T-helper 2 cell treated with Interferon-gamma antibody and Interleukin-4, amounts not matched to agents 5 μg/mL and 100 μg/mL, for 36 hours (primary cell): Measurements from ENCODE around the gene ARFGAP3.

Experiments
- DNase-seq: peaks from one replicate; pipeline ENCODE4 v3.0.0; 2021; ENCODE audit warnings: low spot score
- H3K27ac Mint-ChIP-seq: one replicate; pipeline ENCODE4 v1.8.0; 2021; ENCODE audit warnings: mild to moderate bottlenecking, mixed read lengths
- H3K27me3 Mint-ChIP-seq: one replicate; pipeline ENCODE4 v1.8.0; 2021; ENCODE audit warnings: low read depth, mixed read lengths
- H3K36me3 Mint-ChIP-seq: one replicate; pipeline ENCODE4 v1.8.0; 2021; ENCODE audit warnings: low read depth, mixed read lengths
- H3K4me1 Mint-ChIP-seq: one replicate; pipeline ENCODE4 v1.8.0; 2021; ENCODE audit warnings: low read depth, mixed read lengths
- H3K4me3 Mint-ChIP-seq: one replicate; pipeline ENCODE4 v1.8.0; 2022; ENCODE audit warnings: mild to moderate bottlenecking, moderate library complexity, mixed read lengths
- H3K9me3 Mint-ChIP-seq: one replicate; pipeline ENCODE4 v1.8.0; 2021; ENCODE audit warnings: mixed read lengths

The ARFGAP3 gene

GRCh38 chr22:42856865-42857704 lies at the start of gene ARFGAP3:
TSS of gene ARFGAP3 (minus strand) at chr22:42857273. CDS start at chr22:42857182, 91 bp downstream.
- Mint-ChIP-seq H3K27ac (peak within 1 kb of the TSS; percentile 92), H3K4me1 (peaks cover 8% of the 10 kb centered on the region), H3K27me3 (peaks cover 5% of the 10 kb centered on the region), H3K9me3 (no peaks in the 10 kb centered on the region), H3K4me3 (peak within 1 kb of the TSS; percentile 91), H3K36me3 (no peaks in the 10 kb centered on the region)
- peak; percentile 96 for DNase-seq

- H3K27ac Mint-ChIP-seq: no peak overlapping the region
- no peak overlapping the region for H3K4me3 Mint-ChIP-seq
- H3K9me3 Mint-ChIP-seq: no peaks in the 10 kb centered on the region
- peaks cover 2% of the 10 kb centered on the region for H3K36me3 Mint-ChIP-seq
- no peaks in the 10 kb centered on the region for H3K27me3 Mint-ChIP-seq
- DNase-seq: no peak
- no peaks in the 10 kb centered on the region for H3K4me1 Mint-ChIP-seq
Observed at GRCh38 chr22:42905702-42906183, 48.7 kb upstream of the ARFGAP3 start.

DNA sequence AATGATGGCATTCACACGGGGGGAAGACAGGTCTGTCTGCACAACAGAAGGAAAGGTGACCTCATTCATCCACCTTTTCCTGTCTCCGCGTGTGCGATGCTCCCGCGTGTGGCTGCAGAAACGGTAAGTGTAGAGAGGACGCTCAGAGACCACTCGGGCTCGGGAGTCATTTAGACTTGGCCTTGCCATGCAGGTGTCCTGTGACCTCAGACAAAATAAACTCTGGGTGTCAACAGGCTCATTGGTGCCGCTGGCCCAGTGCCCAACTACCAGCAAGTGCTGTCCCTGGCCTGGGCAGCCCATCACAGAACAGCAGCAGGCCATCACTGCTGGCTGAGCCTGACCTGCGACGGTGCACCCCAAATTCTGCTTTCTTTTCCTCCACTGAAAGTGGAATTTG lies 48.1 kb upstream of the ARFGAP3 start:
- Mint-ChIP-seq H3K4me3 (no peak overlapping the region), H3K4me1 (no peaks in the 10 kb centered on the region), H3K9me3 (no peaks in the 10 kb centered on the region), H3K27ac (no peak overlapping the region), H3K36me3 (peaks cover 2% of the 10 kb centered on the region), H3K27me3 (no peaks in the 10 kb centered on the region)
- no peak for DNase-seq

DNA sequence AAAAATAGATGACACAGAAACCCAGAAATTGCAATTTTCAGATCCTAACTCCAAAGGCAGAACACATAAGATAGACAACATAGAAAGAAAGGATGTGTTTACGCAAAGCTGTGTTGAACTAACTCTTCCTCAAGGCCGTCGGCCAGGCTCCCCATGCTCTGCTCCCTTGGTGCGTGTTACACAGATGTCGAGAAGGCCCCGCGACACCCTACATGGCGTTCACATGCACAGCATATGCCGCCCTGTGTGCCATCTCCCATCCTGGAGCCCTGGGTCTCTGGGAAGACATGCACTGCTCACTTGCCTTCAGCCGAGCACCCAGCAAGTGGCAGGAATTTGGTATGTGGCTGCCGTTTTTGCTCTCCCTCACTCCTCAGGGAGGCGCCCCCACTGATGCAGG lies 47.0 kb upstream of the ARFGAP3 start:
- no peak for DNase-seq
- Mint-ChIP-seq H3K4me1 (no peaks in the 10 kb centered on the region), H3K9me3 (no peaks in the 10 kb centered on the region), H3K27me3 (no peaks in the 10 kb centered on the region), H3K36me3 (no peaks in the 10 kb centered on the region), H3K27ac (no peak overlapping the region), H3K4me3 (no peak overlapping the region)

- no peak for DNase-seq
- no peaks in the 10 kb centered on the region for H3K9me3 Mint-ChIP-seq
Observed at GRCh38 chr22:42902875-42903510, 45.9 kb upstream of the ARFGAP3 start.

GRCh38 chr22:42901790-42902508 lies 44.9 kb upstream of the ARFGAP3 start:
- no peaks in the 10 kb centered on the region for H3K4me1 Mint-ChIP-seq
- H3K27ac Mint-ChIP-seq: no peak overlapping the region
- H3K4me3 Mint-ChIP-seq: no peak overlapping the region
- H3K36me3 Mint-ChIP-seq: no peaks in the 10 kb centered on the region
- H3K9me3 Mint-ChIP-seq: no peaks in the 10 kb centered on the region
- DNase-seq: no peak
- H3K27me3 Mint-ChIP-seq: no peaks in the 10 kb centered on the region

More at GRCh38 chr22:42902875-42903510, 45.9 kb upstream of the ARFGAP3 start:
- H3K4me1 Mint-ChIP-seq: no peaks in the 10 kb centered on the region
- H3K27ac Mint-ChIP-seq: no peak overlapping the region
- H3K36me3 Mint-ChIP-seq: no peaks in the 10 kb centered on the region
- H3K4me3 Mint-ChIP-seq: no peak overlapping the region
- no peaks in the 10 kb centered on the region for H3K27me3 Mint-ChIP-seq

DNA sequence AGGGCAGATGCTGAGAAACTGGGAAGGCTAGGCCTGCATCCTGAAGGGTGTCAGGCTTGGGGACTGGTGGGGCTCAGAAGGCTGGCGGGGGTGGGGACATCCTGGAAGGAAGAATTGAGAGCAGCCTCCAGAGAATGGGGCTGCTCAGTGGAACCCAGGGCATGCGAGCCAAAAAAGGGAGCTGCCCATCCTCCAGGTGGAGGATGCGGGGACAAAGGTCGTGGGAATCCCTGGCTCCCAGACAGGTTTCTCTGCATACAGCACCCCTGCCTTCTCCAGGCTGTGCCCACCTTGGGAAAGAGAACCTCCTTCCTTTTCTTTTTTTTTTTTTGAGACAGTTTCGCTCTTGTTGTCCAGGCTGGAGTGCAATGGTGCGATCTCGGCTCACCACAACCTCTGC lies 40.9 kb upstream of the ARFGAP3 start:
- H3K4me1 Mint-ChIP-seq: peaks cover 25% of the 10 kb centered on the region

GRCh38 chr22:42895541-42895981 lies 38.5 kb upstream of the ARFGAP3 start:
- Mint-ChIP-seq H3K4me3 (peak overlapping the region; percentile 49), H3K27ac (peak overlapping the region; percentile 84), H3K9me3 (no peaks in the 10 kb centered on the region), H3K27me3 (no peaks in the 10 kb centered on the region), H3K4me1 (peaks cover 25% of the 10 kb centered on the region), H3K36me3 (peaks cover 2% of the 10 kb centered on the region)
- DNase-seq: no peak

More for the DNA sequence above, 40.9 kb upstream of the ARFGAP3 start:
- H3K4me3 Mint-ChIP-seq: no peak overlapping the region
- no peak for DNase-seq
- no peaks in the 10 kb centered on the region for H3K27me3 Mint-ChIP-seq
- H3K27ac Mint-ChIP-seq: no peak overlapping the region
- no peaks in the 10 kb centered on the region for H3K9me3 Mint-ChIP-seq
- H3K36me3 Mint-ChIP-seq: no peaks in the 10 kb centered on the region

- peak; percentile 32 for DNase-seq
- Mint-ChIP-seq H3K27me3 (no peaks in the 10 kb centered on the region), H3K4me3 (peak overlapping the region; percentile 49), H3K27ac (peak overlapping the region; percentile 84), H3K36me3 (peaks cover 2% of the 10 kb centered on the region), H3K4me1 (peaks cover 25% of the 10 kb centered on the region), H3K9me3 (no peaks in the 10 kb centered on the region)
Observed at GRCh38 chr22:42895087-42895486, 38.0 kb upstream of the ARFGAP3 start.

DNA sequence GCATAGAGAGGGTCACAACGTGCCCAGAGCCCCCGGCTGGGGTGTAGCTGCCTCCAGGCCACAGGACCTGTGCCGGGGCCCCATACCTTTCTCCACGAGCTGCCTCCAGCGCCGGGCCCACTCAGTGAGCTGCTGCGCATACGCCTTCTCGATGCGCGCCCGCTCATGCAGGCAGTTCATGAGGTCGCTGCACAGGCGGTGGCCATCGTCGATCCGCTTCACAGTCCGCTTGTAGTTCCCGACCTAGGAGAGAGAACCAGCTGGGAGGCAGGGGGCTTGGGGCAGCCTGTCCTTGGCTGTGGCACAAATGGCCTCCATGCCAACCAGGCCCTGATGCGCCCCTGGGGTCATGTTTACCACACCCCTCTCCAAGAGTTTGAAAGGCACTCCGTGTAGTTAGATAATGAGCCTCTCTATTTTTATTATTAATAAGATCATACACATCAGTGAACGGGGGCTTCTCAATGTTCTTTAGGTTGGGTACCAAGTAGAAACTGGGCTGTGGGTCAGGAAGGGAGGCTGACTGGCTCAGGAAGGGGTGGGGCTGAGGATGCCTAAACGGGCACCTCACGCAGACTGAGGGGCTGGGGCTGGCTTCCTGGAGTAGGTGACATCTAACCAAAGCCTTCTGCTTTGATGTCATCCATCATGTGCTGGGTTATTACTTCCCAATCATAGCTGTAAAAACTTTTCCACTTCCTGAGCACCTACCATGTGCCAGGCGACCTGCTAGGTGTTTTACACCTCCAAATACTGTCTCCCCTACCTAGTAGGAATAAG lies 36.5 kb upstream of the ARFGAP3 start:
- no peak for DNase-seq
- H3K4me1 Mint-ChIP-seq: peaks cover 36% of the 10 kb centered on the region
- H3K4me3 Mint-ChIP-seq: no peak overlapping the region
- H3K36me3 Mint-ChIP-seq: peaks cover 9% of the 10 kb centered on the region
- H3K9me3 Mint-ChIP-seq: no peaks in the 10 kb centered on the region
- no peaks in the 10 kb centered on the region for H3K27me3 Mint-ChIP-seq
- peak overlapping the region; percentile 57 for H3K27ac Mint-ChIP-seq

DNA sequence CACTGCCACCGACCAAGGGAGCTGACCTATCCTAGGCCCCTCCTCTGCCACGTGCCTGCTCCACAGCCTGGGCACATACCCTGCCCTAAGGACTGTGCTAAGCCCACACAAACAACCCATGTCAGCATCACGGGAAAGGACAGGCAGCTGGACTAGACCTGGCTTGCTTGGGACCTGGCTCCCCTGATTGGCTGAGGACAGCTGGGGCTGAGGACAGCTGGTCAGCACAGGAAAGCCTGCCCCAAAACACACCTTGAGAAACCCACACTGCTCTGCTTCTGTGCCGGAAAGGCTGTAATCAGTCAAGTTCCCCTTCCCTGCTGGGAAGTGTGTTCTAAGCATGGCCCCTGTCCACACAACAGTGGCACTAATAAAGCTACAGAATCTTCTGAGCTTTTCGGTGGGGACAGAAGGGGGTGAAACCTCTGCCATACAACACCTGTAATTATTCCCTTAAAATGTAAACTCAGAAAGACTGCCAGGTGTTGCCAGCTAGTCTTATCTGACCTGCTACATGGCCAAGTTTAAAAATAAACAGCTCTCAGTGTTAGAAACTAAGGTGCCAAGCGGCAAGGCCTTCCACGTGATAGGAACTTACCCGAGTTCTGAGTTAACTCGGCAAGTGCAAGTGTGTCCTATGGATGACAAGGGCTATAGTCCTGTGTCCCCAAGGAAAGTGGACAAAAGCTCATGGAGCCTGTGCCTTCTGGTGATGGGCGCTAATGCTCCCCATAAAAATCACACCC lies 35.7 kb upstream of the ARFGAP3 start:
- H3K27me3 Mint-ChIP-seq: no peaks in the 10 kb centered on the region
- no peak for DNase-seq
- no peak overlapping the region for H3K27ac Mint-ChIP-seq
- no peak overlapping the region for H3K4me3 Mint-ChIP-seq
- peaks cover 41% of the 10 kb centered on the region for H3K4me1 Mint-ChIP-seq
- H3K9me3 Mint-ChIP-seq: no peaks in the 10 kb centered on the region
- peaks cover 14% of the 10 kb centered on the region for H3K36me3 Mint-ChIP-seq

DNA sequence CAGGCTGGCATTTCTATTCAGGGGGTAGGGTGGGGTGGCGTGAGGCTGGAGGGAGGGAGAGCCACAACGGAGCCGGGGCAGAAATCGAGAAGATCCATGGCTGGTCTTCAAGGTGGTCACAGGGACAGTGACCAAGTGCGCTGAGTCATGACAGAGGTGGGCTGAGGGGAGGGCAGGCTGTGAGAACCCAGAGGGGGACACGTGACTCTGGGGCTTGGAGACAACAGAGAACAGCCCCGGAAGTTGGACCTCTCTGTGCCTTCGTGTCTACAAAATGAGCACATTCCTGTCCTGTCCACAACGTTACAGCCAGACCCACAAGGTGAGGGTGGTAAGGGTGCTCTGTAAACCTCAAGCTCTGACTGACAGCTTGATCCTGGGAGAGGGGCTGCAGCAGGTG lies 35.1 kb upstream of the ARFGAP3 start:
- no peak for DNase-seq
- peaks cover 41% of the 10 kb centered on the region for H3K4me1 Mint-ChIP-seq
- no peaks in the 10 kb centered on the region for H3K27me3 Mint-ChIP-seq
- H3K27ac Mint-ChIP-seq: no peak overlapping the region
- peaks cover 19% of the 10 kb centered on the region for H3K36me3 Mint-ChIP-seq
- H3K9me3 Mint-ChIP-seq: no peaks in the 10 kb centered on the region
- H3K4me3 Mint-ChIP-seq: no peak overlapping the region

- Mint-ChIP-seq H3K4me3 (no peak overlapping the region), H3K27ac (no peak overlapping the region), H3K27me3 (no peaks in the 10 kb centered on the region), H3K4me1 (peaks cover 40% of the 10 kb centered on the region), H3K36me3 (peaks cover 21% of the 10 kb centered on the region), H3K9me3 (no peaks in the 10 kb centered on the region)
- no peak for DNase-seq
Observed at GRCh38 chr22:42891696-42892095, 34.6 kb upstream of the ARFGAP3 start.
